HCT116 (cell line): ENCODE data around the gene MAP3K5.

Experiments
- CTCF ChIP-seq, 3 experiments: fragments of 200-600 bp in 1 of 3; sonication (generic) in 1 of 3; IDR thresholded peaks in 2 of 3; conservative IDR thresholded peaks in 1 of 3; 2 replicates each; pipeline ENCODE4 v1.5.1; 2012 to 2017; ENCODE audit warnings: low read depth in 2 of 3, low read length in 2 of 3, antibody characterized with exemption in 1 of 3, borderline replicate concordance in 1 of 3, control low read depth in 1 of 3, mild to moderate bottlenecking in 1 of 3, mixed read lengths in 1 of 3, mixed run types in 1 of 3, moderate library complexity in 1 of 3; ENCODE audit not compliant: insufficient read depth in 1 of 3
- ELF1 ChIP-seq: IDR thresholded peaks from 2 replicates; pipeline ENCODE4 v1.6.1; 2012; ENCODE audit warnings: low read depth, borderline replicate concordance
- JUND ChIP-seq: IDR thresholded peaks from 2 replicates; pipeline ENCODE4 v1.6.1; 2012
- ZBTB33 ChIP-seq: IDR thresholded peaks from 2 replicates; pipeline ENCODE4 v1.6.1; 2011; ENCODE audit warnings: mild to moderate bottlenecking, low read length, moderate library complexity; ENCODE audit not compliant: insufficient replicate concordance; ENCODE audit errors: extremely low read depth
- ZFX ChIP-seq: fragments of 450-650 bp; IDR thresholded peaks from 2 replicates; pipeline ENCODE4 v1.6.1; 2017

DNA sequence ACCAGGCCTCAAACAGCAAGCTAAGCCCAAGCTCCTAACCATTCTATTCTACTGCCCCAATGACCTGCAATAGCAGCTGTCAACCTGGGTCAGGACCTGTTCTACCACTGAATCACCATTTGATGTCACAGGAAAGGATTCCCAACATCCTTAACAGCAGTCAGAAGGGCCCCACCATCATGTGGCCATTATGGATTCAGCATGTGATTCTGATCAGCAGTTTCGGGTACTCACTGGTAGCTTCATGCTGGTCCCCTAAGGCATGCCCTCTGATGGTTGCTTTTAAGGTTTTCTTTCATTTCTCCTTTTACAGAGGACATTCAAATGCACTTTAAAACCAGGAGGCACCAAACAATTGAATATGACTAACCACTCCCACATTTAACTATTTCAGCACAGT is 204.8 kb downstream of the MAP3K5 start:
- TF ChIP-seq CTCF (IDR thresholded peaks at IDR 0.05 in 2 of 3, conservative IDR thresholded peaks at IDR 0.05 in 1 of 3; ENCODE audit: borderline replicate concordance in 1 of 3, insufficient read depth in 1 of 3, low read depth in 2 of 3, low read length in 2 of 3) (no peak), JUND (no peak), ELF1 (no peak), ZBTB33 (no peak), ZFX (no peak)
